ENCODE results near the gene KDM2A. TPM values are rescaled to one million over a fixed set of nuclear protein-coding genes. Genes with fewer than 3 reads are reported as not detected.

The KDM2A gene
- total RNA-seq, 4 donors from 2014 or later = 33.4 to 84.7 (median 64.8) TPM

DNA sequence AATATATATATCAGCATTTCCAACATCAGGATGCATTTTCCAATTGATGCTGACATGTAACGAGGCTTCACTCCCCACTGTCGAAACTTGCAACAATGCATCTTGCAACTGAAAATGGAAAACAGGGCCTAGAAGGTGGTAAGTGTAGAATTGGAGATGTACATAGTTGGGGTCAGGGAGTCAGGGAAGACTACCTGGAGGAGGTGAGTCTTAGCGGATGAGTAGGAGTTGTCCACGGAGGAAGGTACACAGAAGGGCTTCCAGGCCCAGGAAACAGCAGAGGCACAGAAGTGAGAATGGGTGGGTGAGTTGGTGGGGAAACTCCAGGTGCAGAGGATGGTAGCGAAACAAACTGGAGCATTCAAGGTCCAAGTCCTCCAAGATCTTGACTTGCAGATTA is 145.2 kb downstream of the KDM2A start:
- H3K27ac ChIP-seq = peak overlapping the region; percentile 81 to 97 (median 89)
- peaks cover 8 to 15% (median 12%) of the 10 kb centered on the region in 3 donors for H3K36me3 ChIP-seq

DNA sequence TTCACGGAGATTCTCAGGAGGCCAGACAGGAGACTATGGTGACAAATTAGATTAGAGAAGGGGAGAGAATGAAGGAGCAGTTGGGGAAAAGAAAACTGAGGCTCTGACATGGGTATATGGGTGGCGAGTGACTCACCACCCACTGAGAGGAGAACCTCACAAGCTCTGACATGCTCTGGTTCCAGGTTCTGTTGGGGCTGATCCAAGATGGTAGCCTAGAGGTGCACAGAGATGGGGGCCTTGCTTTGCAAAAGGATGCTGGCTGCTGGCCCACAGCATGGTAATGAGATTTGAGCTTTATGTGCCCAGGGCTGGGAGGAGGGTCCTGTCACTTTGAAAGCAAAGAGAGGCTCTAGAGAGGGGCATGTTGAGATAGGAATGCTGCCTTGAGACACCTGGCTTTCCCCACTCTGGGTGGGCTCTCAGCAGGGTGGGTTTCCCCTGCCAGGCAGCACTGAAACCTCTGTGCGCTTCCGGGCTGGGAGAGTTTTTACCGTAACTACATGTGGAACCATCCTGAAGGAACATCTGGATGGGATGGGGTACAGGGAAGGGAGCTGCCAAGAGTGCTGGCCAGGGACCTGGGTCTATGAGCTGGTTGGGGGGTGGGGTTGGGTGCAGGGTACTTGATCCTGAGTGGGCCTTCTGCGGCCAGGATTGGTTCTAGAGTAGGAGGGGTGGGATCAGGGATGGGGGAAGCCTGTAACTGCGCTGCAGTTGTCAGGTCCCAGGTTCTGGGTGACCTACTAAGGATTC is 146.0 kb downstream of the KDM2A start:
- no peaks in the 10 kb centered on the region for H3K27me3 ChIP-seq
- peak overlapping the region; percentile 88 to 97 (median 93) for H3K27ac ChIP-seq
- DNase-seq = no peak
- H3K4me1 ChIP-seq = peaks cover 70 to 90% (median 80%) of the 10 kb centered on the region in 3 donors
- no peak overlapping the region for H3K4me3 ChIP-seq
- TF ChIP-seq CTCF (IDR thresholded peaks at IDR 0.05) = no peak
- TF ChIP-seq POLR2A (IDR thresholded peaks at IDR 0.05) = no peak
- intact Hi-C loops (cut with DNase I) = loop anchor here (5.0 kb wide), 1 partner anchor 52 kb away; no protein-coding TSS in a partner anchor
- WGBS, 2 donors = 65 to 69% methylated on average over 2 to 7 of the region's 7 CpGs
- no peaks in the 10 kb centered on the region for H3K9me3 ChIP-seq
- peaks cover 8 to 20% (median 15%) of the 10 kb centered on the region in 3 donors for H3K36me3 ChIP-seq

More for the DNA sequence above, 145.2 kb downstream of the KDM2A start:
- Histone ChIP-seq H3K9me3 (no peaks in the 10 kb centered on the region), H3K27me3 (no peaks in the 10 kb centered on the region), H3K4me1 (peaks cover 62 to 82% (median 72%) of the 10 kb centered on the region in 3 donors), H3K4me3 (no peak overlapping the region)
- 90 to 94% methylated on average over 5 of the region's 5 CpGs for WGBS, 2 donors
- TF ChIP-seq POLR2A (IDR thresholded peaks at IDR 0.05) = no peak
- TF ChIP-seq CTCF (IDR thresholded peaks at IDR 0.05) = no peak
- intact Hi-C loops (cut with DNase I) = no loop called here
- no peak for DNase-seq

DNA sequence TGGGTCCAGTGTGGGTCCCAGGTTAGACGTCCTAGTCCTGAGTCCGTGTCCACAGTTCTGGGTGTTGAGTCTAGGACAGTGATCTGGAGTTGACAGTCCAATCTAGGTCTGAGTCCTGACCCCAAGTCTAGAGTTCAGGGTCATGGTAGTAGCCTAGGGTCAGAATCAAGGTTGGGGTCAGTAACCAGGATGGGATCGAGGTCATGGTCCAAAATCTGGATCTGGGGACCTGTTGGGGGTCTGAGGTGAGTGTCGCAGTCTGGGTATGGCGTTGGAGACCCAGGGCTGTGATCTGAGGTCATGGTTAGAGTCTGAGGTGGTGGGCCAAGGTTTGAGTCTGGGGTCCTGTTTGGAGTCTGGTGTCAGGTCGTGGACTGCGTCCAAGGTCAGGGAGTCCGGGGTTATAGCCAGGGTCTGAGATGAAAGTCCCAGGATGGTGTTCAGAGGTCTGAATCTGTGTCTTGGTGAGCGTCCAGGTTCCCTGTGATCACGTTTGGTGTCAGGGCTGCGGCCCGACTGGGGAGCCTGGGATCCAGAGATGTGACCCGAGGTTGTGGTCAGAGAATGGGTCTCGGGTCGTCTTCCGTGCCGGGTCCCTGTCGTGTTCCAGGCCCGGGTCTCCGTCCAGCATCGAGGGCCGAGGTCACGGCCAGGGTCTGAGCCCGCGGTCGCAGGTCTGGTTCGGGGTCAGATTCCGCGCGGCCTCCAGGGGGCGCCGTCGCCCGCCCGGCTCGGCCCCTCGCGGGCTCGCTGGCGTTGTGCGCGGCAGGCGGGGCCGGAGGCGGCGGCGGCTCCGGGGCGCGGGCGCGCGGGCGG is 146.8 kb downstream of the KDM2A start:
- H3K27me3 ChIP-seq = no peaks in the 10 kb centered on the region
- intact Hi-C loops (cut with DNase I) = loop anchor here (5.0 kb wide), 1 partner anchor 51 kb away; no protein-coding TSS in a partner anchor

DNA sequence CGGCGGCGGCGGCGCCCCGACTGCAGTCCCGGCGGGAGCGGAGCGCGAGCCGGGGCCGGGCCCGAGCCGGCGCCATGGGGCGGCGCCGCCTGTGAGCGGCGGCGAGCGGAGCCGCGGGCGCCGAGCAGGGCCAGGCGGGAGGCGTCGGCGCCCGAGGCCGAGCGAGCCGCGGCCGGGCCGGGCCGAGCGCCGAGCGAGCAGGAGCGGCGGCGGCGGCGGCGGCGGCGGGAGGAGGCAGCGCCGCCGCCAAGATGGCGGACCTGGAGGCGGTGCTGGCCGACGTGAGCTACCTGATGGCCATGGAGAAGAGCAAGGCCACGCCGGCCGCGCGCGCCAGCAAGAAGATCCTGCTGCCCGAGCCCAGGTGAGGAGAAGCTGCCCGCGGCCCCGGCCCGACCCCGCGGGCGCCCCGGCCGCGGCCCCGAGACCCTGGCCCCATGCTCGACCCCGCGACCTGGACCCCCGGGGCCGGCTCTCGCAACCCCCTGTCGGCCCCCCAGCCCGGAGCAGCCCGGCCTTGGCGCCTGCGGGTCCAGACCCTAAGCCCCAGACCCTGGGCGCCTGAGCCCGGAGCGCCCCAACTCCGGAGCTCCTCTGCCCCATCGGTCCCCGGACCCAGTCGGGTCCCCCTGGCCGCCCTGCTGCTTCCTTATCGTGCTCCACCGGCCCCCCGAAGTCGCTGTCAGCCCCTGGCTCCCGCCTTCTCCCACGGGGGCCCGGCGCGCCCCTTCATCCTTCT is 147.6 kb downstream of the KDM2A start, which contains the start of gene GRK2:
Gene GRK2 (plus strand): TSS at position 25 of the 739 bp plus-strand sequence. CDS start 227 bp downstream, at position 252.
- intact Hi-C loops (cut with DNase I) = loop anchor here (5.0 kb wide), 1 partner anchor 51 kb away; no protein-coding TSS in a partner anchor
- DNase-seq = no peak
- Histone ChIP-seq H3K4me1 (peaks cover 78 to 93% (median 87%) of the 10 kb centered on the region in 3 donors), H3K9me3 (no peaks in the 10 kb centered on the region), H3K27ac (peak within 1 kb of the TSS; percentile 93 to 98 (median 96)), H3K27me3 (no peaks in the 10 kb centered on the region), H3K4me3 (peak within 1 kb of the TSS; percentile 94 to 99 (median 96)), H3K36me3 (peaks cover 8 to 25% (median 15%) of the 10 kb centered on the region in 3 donors)
- WGBS, 2 donors = 0% methylated on average over 6 of the region's 103 CpGs
- TF ChIP-seq POLR2A (IDR thresholded peaks at IDR 0.05) (no peak), CTCF (IDR thresholded peaks at IDR 0.05) (peak in 1 of 6 experiments; percentile 11)

More for the DNA sequence above, 146.8 kb downstream of the KDM2A start:
- no peak for DNase-seq
- Histone ChIP-seq H3K9me3 (no peaks in the 10 kb centered on the region), H3K27ac (peak overlapping the region; percentile 90 to 97 (median 94)), H3K36me3 (peaks cover 8 to 20% (median 15%) of the 10 kb centered on the region in 3 donors), H3K4me3 (peak overlapping the region in 3 of 4 donors; percentile 19 to 99 (median 29)), H3K4me1 (peaks cover 77 to 93% (median 87%) of the 10 kb centered on the region in 3 donors)
- WGBS, 2 donors = 39 to 63% methylated on average over 5 to 11 of the region's 54 CpGs
- peak; percentile 64 to 95 (median 88) for TF ChIP-seq CTCF (IDR thresholded peaks at IDR 0.05)
- no peak for TF ChIP-seq POLR2A (IDR thresholded peaks at IDR 0.05)
